ENCODE data around the gene ABHD17B. TPM values are rescaled to one million over a fixed set of nuclear protein-coding genes. Genes with fewer than 3 reads are reported as not detected.

The ABHD17B gene
- total RNA-seq, 6 donors from 2014 or later: 3.9 to 27.3 (median 12.8) TPM

DNA sequence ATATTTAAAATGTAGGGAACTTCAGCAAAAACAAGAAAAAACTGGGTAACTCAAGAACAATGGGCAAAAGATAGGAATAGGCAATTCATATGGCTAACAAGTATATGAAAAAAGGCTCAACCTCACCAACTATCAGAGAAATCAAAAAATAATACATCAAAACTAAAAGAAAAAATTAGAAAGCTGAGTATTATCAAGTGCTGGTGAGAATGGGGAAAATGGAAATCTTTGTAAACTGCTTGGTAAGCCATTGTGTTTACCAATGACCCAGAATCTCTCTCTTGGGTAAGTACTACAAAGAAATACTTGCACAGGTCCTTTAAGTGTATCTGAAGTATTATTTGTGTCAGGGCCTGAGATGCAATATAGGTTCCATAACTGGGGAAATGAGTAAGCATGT lies 27.0 kb downstream of the ABHD17B start:
- Histone ChIP-seq H3K4me1 (peaks cover 0 to 17% (median 2%) of the 10 kb centered on the region in 4 donors), H3K27me3 (no peaks in the 10 kb centered on the region), H3K36me3 (no peaks in the 10 kb centered on the region), H3K9me3 (peaks cover 0 to 24% (median 16%) of the 10 kb centered on the region in 4 donors), H3K27ac (no peak overlapping the region), H3K4me3 (no peak overlapping the region)
- no peak for TF ChIP-seq POLR2AphosphoS5 (IDR thresholded peaks at IDR 0.05)
- TF ChIP-seq, protein P1, sequence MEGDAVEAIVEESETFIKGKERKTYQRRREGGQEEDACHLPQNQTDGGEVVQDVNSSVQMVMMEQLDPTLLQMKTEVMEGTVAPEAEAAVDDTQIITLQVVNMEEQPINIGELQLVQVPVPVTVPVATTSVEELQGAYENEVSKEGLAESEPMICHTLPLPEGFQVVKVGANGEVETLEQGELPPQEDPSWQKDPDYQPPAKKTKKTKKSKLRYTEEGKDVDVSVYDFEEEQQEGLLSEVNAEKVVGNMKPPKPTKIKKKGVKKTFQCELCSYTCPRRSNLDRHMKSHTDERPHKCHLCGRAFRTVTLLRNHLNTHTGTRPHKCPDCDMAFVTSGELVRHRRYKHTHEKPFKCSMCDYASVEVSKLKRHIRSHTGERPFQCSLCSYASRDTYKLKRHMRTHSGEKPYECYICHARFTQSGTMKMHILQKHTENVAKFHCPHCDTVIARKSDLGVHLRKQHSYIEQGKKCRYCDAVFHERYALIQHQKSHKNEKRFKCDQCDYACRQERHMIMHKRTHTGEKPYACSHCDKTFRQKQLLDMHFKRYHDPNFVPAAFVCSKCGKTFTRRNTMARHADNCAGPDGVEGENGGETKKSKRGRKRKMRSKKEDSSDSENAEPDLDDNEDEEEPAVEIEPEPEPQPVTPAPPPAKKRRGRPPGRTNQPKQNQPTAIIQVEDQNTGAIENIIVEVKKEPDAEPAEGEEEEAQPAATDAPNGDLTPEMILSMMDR (IDR thresholded peaks at IDR 0.05): no peak
- TF ChIP-seq POLR2A (IDR thresholded peaks at IDR 0.05): no peak
- TF ChIP-seq EP300 (IDR thresholded peaks at IDR 0.05): no peak
- ATAC-seq (ENCODE audit: low FRiP score in 2 of 2) (no peak), DNase-seq (no peak)

DNA sequence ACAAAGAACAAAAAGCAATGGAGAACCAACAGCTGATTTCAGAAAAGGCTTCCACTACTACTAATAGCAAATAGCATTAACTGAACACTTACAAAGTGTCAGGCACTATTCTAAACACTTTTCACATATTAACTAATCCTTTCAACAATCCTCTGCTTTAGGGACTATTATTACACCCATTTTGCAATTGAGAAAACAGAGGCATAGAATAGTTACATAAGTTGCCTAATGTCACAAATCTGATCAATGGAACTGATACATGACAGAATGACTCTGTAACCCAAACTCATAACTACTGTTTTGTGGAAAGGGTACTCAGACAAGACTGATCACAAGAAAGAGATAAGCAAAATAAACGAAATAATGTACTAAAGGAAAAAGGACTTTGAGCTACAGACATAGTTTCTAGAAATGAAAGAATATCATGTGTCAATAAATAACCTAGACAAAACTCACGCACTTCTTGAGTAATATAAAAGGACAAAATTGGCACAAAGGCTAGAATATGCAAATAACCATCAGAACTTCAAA lies 31.3 kb downstream of the ABHD17B start:
- Histone ChIP-seq H3K27ac (no peak overlapping the region), H3K4me1 (no peaks in the 10 kb centered on the region), H3K27me3 (no peaks in the 10 kb centered on the region), H3K9me3 (peaks cover 10 to 38% (median 27%) of the 10 kb centered on the region in 4 donors), H3K36me3 (peaks cover 0 to 2% (median 0%) of the 10 kb centered on the region in 4 donors), H3K4me3 (no peak overlapping the region)
- TF ChIP-seq POLR2A (IDR thresholded peaks at IDR 0.05): no peak
- TF ChIP-seq POLR2AphosphoS5 (IDR thresholded peaks at IDR 0.05): no peak
- TF ChIP-seq EP300 (IDR thresholded peaks at IDR 0.05): no peak
- TF ChIP-seq, protein P1 (IDR thresholded peaks at IDR 0.05): no peak
- DNase-seq (no peak), ATAC-seq (ENCODE audit: low FRiP score in 2 of 2) (no peak)
- WGBS, 2 donors: 88 to 93% methylated on average over 2 of the region's 2 CpGs

DNA sequence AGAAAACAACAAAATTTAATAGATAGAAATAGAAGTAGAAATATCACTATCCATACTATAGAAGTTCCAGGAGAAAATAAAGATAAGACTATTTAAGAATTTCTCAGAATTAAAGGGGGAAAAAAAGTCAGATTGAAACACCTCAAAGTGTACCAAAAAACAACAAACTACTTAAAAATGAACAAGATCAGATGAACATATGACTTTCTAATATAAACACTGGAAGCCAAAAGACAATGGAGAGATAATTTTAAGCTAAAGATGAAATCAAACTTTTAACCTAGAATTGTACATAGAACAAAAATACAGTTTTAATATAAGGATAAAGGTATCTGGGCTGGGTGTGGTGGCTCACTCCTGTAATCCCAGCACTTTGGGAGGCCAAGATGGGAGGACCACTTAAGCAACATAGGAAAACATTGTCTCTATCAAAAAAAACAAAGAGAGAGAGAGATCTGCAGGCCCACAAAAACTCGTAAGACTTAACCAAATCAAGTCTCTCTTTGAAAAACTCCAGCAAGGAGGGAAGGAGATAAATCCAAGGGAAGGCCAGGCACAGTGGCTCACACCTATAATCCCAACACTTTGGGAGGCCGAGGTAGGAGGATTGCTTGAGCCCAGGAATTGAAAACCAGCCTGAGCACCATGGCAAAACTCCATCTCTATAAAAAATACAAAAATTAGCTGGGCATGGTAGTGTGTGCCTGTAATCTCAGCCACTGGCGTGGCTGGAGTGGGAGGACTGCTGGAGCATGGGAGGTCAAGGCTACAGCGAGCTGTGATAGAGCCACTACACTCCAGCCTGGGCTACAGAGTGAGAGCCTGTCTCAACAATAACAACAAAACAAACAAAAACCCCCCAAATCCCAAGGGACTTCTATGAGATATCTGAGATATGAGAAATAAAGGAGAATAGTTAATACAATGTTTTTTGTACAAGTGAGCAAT lies 32.4 kb downstream of the ABHD17B start:
- H3K4me3 ChIP-seq: no peak overlapping the region
- TF ChIP-seq POLR2A (IDR thresholded peaks at IDR 0.05) (no peak), EP300 (IDR thresholded peaks at IDR 0.05) (no peak), POLR2AphosphoS5 (IDR thresholded peaks at IDR 0.05) (no peak)
- TF ChIP-seq, protein P1 (IDR thresholded peaks at IDR 0.05): no peak
- H3K36me3 ChIP-seq: peaks cover 0 to 12% (median 0%) of the 10 kb centered on the region in 4 donors
- WGBS, 2 donors: 94 to 96% methylated on average over 4 of the region's 4 CpGs
- H3K4me1 ChIP-seq: no peaks in the 10 kb centered on the region
- H3K27ac ChIP-seq: no peak overlapping the region
- H3K9me3 ChIP-seq: peaks cover 10 to 27% (median 21%) of the 10 kb centered on the region in 4 donors
- no peak for DNase-seq
- ATAC-seq (ENCODE audit: low FRiP score in 2 of 2): no peak
- H3K27me3 ChIP-seq: no peaks in the 10 kb centered on the region

DNA sequence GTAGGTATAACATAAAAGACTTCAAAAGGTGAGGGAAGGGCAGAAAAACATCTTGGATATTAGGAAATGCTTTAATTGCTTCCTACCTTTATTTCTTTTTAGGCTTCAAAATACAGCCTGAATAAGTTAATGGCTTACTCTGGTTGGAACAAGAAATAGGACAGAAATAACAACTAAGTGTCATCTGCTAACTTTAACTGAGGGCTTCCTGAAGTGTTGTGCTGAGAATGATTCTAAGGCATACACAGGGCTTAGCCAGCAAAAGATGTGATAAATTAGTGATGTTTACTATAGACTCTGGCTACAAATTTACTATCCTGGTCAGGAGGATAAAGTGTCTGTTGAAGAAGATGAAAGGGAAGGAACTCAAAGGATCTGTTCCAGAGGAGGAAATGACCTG lies 34.2 kb downstream of the ABHD17B start:
- ATAC-seq (ENCODE audit: low FRiP score in 2 of 2): no peak
- TF ChIP-seq POLR2A (IDR thresholded peaks at IDR 0.05): no peak
- TF ChIP-seq, protein P1 (IDR thresholded peaks at IDR 0.05): no peak
- no peak for TF ChIP-seq EP300 (IDR thresholded peaks at IDR 0.05)
- no peak for TF ChIP-seq POLR2AphosphoS5 (IDR thresholded peaks at IDR 0.05)
- Histone ChIP-seq H3K4me3 (no peak overlapping the region), H3K9me3 (peaks cover 10 to 25% (median 20%) of the 10 kb centered on the region in 4 donors), H3K27ac (no peak overlapping the region), H3K4me1 (no peaks in the 10 kb centered on the region), H3K36me3 (peaks cover 0 to 12% (median 0%) of the 10 kb centered on the region in 4 donors), H3K27me3 (no peaks in the 10 kb centered on the region)
- no peak for DNase-seq

Measured in upper lobe of left lung (tissue), 6 donors.